NB4 (cell line): ENCODE data around the gene PRKCE.

Source experiments
- POLR2A ChIP-seq: IDR thresholded peaks from 2 replicates; pipeline ENCODE4 v1.6.1; 2011; ENCODE audit warnings: mild to moderate bottlenecking; ENCODE audit not compliant: insufficient read length; ENCODE audit errors: extremely low read depth
- TF ChIP-seq, protein P1 (sequence below): IDR thresholded peaks from one replicate; pipeline ENCODE4 v1.5.1; 2012; ENCODE audit warnings: low read depth, low read length
- TF ChIP-seq, protein P2 (sequence below): IDR thresholded peaks from 2 replicates; pipeline ENCODE4 v1.6.1; 2011; ENCODE audit warnings: low read depth, low read length

DNA sequence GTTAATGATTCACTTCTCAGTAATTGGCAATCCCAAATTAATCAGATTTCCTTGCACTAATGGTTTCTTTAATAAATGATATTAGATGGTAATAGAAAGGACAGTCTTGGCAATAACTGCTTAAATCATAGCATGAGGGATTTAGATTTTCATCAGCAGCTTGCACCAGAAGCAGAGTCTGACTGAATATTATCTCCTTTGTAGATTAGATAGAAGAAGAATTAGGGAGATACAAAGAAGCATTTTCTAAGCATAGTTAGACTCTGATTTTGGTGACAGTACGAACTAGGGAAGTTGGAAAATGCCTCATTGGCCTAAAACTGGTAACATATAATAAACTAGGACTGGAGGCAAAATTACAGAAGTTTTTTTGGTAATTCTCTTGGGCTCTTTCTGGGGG, 412.9 kb downstream of the PRKCE start:
- TF ChIP-seq, protein P1, sequence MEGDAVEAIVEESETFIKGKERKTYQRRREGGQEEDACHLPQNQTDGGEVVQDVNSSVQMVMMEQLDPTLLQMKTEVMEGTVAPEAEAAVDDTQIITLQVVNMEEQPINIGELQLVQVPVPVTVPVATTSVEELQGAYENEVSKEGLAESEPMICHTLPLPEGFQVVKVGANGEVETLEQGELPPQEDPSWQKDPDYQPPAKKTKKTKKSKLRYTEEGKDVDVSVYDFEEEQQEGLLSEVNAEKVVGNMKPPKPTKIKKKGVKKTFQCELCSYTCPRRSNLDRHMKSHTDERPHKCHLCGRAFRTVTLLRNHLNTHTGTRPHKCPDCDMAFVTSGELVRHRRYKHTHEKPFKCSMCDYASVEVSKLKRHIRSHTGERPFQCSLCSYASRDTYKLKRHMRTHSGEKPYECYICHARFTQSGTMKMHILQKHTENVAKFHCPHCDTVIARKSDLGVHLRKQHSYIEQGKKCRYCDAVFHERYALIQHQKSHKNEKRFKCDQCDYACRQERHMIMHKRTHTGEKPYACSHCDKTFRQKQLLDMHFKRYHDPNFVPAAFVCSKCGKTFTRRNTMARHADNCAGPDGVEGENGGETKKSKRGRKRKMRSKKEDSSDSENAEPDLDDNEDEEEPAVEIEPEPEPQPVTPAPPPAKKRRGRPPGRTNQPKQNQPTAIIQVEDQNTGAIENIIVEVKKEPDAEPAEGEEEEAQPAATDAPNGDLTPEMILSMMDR, result no peak
- TF ChIP-seq POLR2A, result no peak
- TF ChIP-seq, protein P2, sequence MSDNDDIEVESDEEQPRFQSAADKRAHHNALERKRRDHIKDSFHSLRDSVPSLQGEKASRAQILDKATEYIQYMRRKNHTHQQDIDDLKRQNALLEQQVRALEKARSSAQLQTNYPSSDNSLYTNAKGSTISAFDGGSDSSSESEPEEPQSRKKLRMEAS, result no peak
